ENCODE results near the gene ZCCHC2.

The ZCCHC2 gene

DNA sequence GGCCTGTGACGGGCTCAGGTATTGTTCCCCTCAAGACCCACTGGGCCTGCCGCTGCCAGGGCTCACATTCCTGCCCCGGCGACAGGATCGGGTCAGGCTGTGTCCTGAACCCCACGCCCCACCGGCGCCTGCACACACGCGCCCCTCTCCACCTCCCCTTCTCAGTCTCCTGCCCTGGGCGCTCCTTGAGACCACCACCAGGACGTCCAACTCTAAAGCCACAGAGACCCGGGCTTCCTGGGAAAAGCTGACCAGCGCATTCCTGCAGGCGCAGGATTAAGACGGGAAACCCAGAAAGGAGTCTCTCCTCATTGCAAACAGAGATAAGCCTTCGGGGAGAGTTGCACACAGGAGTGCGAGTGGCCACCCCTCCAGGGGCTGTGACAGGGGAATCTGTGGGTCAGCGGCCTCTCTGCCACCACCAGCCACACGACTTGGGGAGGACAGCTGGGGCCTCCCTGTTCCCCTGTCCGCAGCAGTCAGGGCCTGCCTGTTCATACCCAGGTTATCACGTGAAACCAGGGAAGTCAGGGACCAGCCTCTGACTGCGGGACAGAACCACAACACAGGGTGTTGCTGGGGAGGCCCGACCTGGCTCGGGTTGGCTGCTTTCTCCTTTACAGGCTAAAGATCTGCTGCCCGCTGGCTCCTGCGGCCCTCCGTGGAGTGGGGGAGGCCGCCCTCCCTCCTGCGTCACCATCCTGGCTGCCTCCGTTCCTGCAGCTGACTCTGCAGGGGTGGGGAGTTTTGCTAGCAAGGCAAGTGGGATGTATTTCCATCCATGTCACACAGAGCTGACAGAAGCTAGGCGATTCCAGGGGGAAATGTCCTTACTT lies 88.8 kb downstream of the ZCCHC2 start:
- no peak for DNase-seq (ENCODE audit: low read depth)
- TF ChIP-seq CTCF (conservative IDR thresholded peaks at IDR 0.05; ENCODE audit: low read depth, low read length) = no peak
- H3K4me3 ChIP-seq (ENCODE audit: low read depth, low read length) = no peak overlapping the region

GRCh38 chr18:62612289-62612645 lies 89.4 kb downstream of the ZCCHC2 start:
- no peak overlapping the region for H3K4me3 ChIP-seq (ENCODE audit: low read depth, low read length)
- no peak for DNase-seq (ENCODE audit: low read depth)
- no peak for TF ChIP-seq CTCF (conservative IDR thresholded peaks at IDR 0.05; ENCODE audit: low read depth, low read length)

DNA sequence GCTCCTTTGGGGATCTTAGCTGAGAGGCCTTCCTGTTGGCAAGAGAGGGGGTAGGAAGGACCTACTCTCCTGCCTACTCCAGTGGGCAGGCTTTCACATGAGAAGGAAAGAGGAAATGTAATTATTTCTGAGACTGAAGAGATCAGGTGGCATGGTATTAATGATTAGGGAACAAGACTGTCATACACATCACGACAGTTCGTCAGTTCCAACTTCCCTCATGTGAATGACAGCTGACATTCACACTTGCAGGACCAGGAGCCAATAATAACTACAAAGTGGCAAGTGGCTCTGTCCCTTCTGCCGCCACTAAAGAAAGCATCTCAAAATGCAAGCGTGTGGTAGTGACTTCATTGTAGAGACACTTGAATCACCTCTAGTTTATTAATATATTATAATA lies 90.0 kb downstream of the ZCCHC2 start:
- TF ChIP-seq CTCF (conservative IDR thresholded peaks at IDR 0.05; ENCODE audit: low read depth, low read length) = no peak
- DNase-seq (ENCODE audit: low read depth) = no peak
- H3K4me3 ChIP-seq (ENCODE audit: low read depth, low read length) = no peak overlapping the region

DNA sequence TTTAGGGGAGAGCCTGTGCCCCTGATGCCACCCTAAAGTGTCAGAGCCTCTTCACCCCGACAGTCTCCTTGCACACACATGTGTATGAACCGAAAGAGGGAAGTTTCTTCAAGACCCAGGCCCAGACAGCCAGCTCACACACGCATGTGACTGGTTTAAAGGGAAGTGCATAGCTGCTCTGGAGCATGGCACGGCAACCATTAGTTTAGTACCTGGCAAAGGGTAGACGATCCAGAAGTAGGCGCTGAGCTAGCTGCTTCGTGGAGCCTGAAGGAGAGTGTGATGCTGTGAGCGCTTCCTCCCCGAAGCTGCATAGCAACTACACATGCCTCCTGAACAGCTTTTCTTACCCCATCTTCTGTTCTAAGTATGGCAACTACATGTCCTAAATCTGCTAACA lies 91.7 kb downstream of the ZCCHC2 start:
- no peak for DNase-seq (ENCODE audit: low read depth)
- TF ChIP-seq CTCF (conservative IDR thresholded peaks at IDR 0.05; ENCODE audit: low read depth, low read length) = no peak
- no peak overlapping the region for H3K4me3 ChIP-seq (ENCODE audit: low read depth, low read length)

GRCh38 chr18:62616331-62616805 lies 93.5 kb downstream of the ZCCHC2 start:
- no peak overlapping the region for H3K4me3 ChIP-seq (ENCODE audit: low read depth, low read length)
- TF ChIP-seq CTCF (conservative IDR thresholded peaks at IDR 0.05; ENCODE audit: low read depth, low read length) = no peak
- DNase-seq (ENCODE audit: low read depth) = peak; percentile 22

DNA sequence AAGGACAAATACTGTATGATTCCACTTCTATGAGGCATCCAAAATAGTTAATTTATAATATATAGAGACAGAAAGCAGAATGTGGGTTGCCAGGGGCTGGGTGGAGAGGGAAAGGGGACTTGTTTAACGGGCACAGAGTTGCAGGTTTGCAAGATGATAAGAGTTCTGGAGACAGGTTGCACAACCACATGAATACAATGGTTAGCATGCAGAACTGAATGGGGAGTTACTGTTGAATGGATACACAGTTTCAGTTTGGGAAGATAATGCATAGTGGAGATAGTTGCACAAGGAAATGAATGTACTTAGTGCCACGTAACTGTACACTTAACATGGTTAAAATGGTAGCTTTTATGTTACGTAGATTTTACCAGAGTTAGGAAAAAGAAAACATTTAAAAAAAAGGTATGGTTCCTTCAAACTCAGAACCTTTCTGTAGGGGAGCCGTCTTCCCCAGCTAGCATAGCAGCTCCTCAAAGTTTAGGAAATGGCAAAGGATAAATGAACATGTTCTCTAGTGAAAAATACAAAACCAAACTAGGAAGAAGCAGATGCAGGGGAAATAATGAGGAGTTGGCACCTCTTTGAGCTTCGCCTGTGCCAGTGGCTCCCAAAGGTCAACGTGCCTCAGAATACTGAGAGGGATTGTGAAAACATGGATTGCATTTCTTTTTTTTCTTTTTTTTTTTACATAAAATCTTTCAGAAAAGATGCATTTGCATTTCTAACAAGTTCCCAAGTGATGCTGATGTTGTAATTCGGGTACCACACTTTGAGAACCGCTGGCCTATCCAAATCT lies 95.2 kb downstream of the ZCCHC2 start:
- no peak for TF ChIP-seq CTCF (conservative IDR thresholded peaks at IDR 0.05; ENCODE audit: low read depth, low read length)
- no peak overlapping the region for H3K4me3 ChIP-seq (ENCODE audit: low read depth, low read length)
- no peak for DNase-seq (ENCODE audit: low read depth)
